B cell (primary cell): ENCODE measurements around the gene C1orf226. TPM values are rescaled to one million over a fixed set of nuclear protein-coding genes. Genes with fewer than 3 reads are reported as not detected.

Source experiments
- ATAC-seq: fragments of 200-7000 bp; cut with Tn5 transposase; one replicate; pipeline ENCODE4 v1.10.0; 2021; ENCODE audit warnings: low read depth, mild to moderate bottlenecking, moderate number of reproducible peaks, moderate library complexity
- CTCF ChIA-PET: fragments of 350-600 bp; sonication (Branson Sonifier 250); formaldehyde crosslinking; loops from one replicate; lab custom pipeline; 2021; ENCODE audit warnings: antibody characterized with exemption, inconsistent platforms; lab: Charles Lee
- POLR2A ChIA-PET: fragments of 350-600 bp; sonication (Branson Sonifier 250); formaldehyde crosslinking; loops from one replicate; lab custom pipeline; 2021; ENCODE audit warnings: antibody characterized with exemption; lab: Charles Lee
- DNase-seq: peaks from one replicate; pipeline ENCODE4 v3.0.0; 2013
- H2AFZ ChIP-seq: 2 replicates; pipeline ENCODE4 v1.6.1; 2012; ENCODE audit warnings: mild to moderate bottlenecking, low read depth, low read length; ENCODE audit not compliant: insufficient read depth, poor library complexity, severe bottlenecking
- H3K27ac ChIP-seq, 2 donors: 1 replicate in 1 of 2; 2 replicates in 1 of 2; pipeline ENCODE4 v1.5.1; 2012 to 2013; ENCODE audit warnings: low read length in 2 of 2, mild to moderate bottlenecking in 2 of 2, moderate library complexity in 1 of 2
- H3K27me3 ChIP-seq, 4 experiments: fragments of 200-600 bp in 1 of 4; sonication (generic) in 1 of 4; replicated peaks in 1 of 4; 1 replicate in 2 of 4; 2 replicates in 2 of 4; pipeline versions ENCODE4 v1.6.1 to v1.7.0; 2013 to 2016; ENCODE audit warnings: low read length in 3 of 4, mild to moderate bottlenecking in 2 of 4, mixed read lengths in 1 of 4, moderate library complexity in 1 of 4; ENCODE audit not compliant: insufficient read depth in 4 of 4, control insufficient read depth in 3 of 4; ENCODE audit errors: control extremely low read depth in 1 of 4
- H3K36me3 ChIP-seq, 2 experiments: replicated peaks in 1 of 2; 1 replicate in 1 of 2; 2 replicates in 1 of 2; pipeline versions ENCODE4 v1.6.1 to v1.7.1; 2013; ENCODE audit warnings: low read length in 1 of 2; ENCODE audit not compliant: insufficient read depth in 2 of 2, control insufficient read depth in 1 of 2; ENCODE audit errors: control extremely low read depth in 1 of 2, extremely low read depth in 1 of 2
- H3K4me1 ChIP-seq, 2 donors: fragments of 200-600 bp in 1 of 2; sonication (generic) in 1 of 2; 1 replicate in 1 of 2; 2 replicates in 1 of 2; pipeline versions ENCODE4 v1.5.1 to v1.6.1; 2013 to 2017; ENCODE audit warnings: low read length in 2 of 2; ENCODE audit not compliant: control insufficient read depth in 2 of 2, insufficient read depth in 2 of 2
- H3K4me2 ChIP-seq: replicated peaks from 2 replicates; pipeline ENCODE3; 2012; ENCODE audit warnings: mild to moderate bottlenecking, low read depth, low read length; ENCODE audit not compliant: poor library complexity, severe bottlenecking
- H3K4me3 ChIP-seq, 5 experiments: fragments of 200-600 bp in 1 of 5; sonication (generic) in 1 of 5; 1 replicate in 3 of 5; 2 replicates in 2 of 5; pipeline versions ENCODE4 v1.5.1 to v1.7.0; 2011 to 2016; ENCODE audit warnings: low read length in 4 of 5, mild to moderate bottlenecking in 4 of 5, low read depth in 2 of 5, control low read depth in 1 of 5, moderate library complexity in 1 of 5; ENCODE audit not compliant: insufficient read depth in 1 of 5; ENCODE audit errors: control extremely low read depth in 1 of 5, extremely low read depth in 1 of 5
- H3K79me2 ChIP-seq: fragments of 200-600 bp; sonication (generic); one replicate; pipeline ENCODE4 v1.6.0; 2016; ENCODE audit warnings: low read length; ENCODE audit not compliant: control insufficient read depth, insufficient read depth
- H3K9ac ChIP-seq: fragments of 200-600 bp; sonication (generic); 2 replicates; pipeline ENCODE4 v1.6.1; 2017; ENCODE audit warnings: mild to moderate bottlenecking, low read length, moderate library complexity
- H3K9me3 ChIP-seq, 3 donors: one replicate each; pipeline versions ENCODE4 v1.6.1 to v1.7.1; 2013; ENCODE audit warnings: low read length in 2 of 3; ENCODE audit not compliant: control insufficient read depth in 2 of 3, insufficient read depth in 1 of 3; ENCODE audit errors: control extremely low read depth in 1 of 3
- H4K20me1 ChIP-seq: 2 replicates; pipeline ENCODE4 v1.6.0; 2012; ENCODE audit warnings: mild to moderate bottlenecking, low read length; ENCODE audit not compliant: insufficient read depth, control insufficient read depth, poor library complexity, severe bottlenecking
- H3K27ac Mint-ChIP-seq: one replicate; pipeline ENCODE4 v1.8.0; 2021; ENCODE audit warnings: mixed read lengths
- H3K27me3 Mint-ChIP-seq: one replicate; pipeline ENCODE4 v1.8.0; 2021; ENCODE audit warnings: mixed read lengths
- H3K4me1 Mint-ChIP-seq: one replicate; pipeline ENCODE4 v1.8.0; 2021; ENCODE audit warnings: mixed read lengths
- H3K4me3 Mint-ChIP-seq: one replicate; pipeline ENCODE4 v1.8.0; 2021; ENCODE audit warnings: mixed read lengths
- H3K9me3 Mint-ChIP-seq: one replicate; pipeline ENCODE4 v1.8.0; 2022; ENCODE audit warnings: mixed read lengths; ENCODE audit not compliant: insufficient read depth
- CTCF ChIP-seq: fragments of 200-600 bp; IDR thresholded peaks from one replicate; pipeline ENCODE4 v1.8.0; 2022; ENCODE audit warnings: antibody characterized with exemption, mild to moderate bottlenecking
- EZH2 ChIP-seq: IDR thresholded peaks from 2 replicates; pipeline ENCODE4 v1.6.1; 2012; ENCODE audit warnings: borderline replicate concordance, low read depth, mild to moderate bottlenecking, moderate library complexity, low read length; ENCODE audit not compliant: insufficient read depth, poor library complexity, severe bottlenecking
- WGBS: methylation state at CpG from one replicate; pipeline ENCODE4 v1.1.5; 2013; ENCODE audit warnings: missing lambda C conversion rate; ENCODE audit not compliant: insufficient coverage; 5-methylcytosine and 5-hydroxymethylcytosine counted together
- intact Hi-C: fragments of 100-400 bp; cut with micrococcal nuclease; formaldehyde crosslinking; loops from one replicate; pipeline ENCODE4 v1.10.0; 2022
- polyA plus RNA-seq: library from polyadenylated mRNA; depleted of rRNA; stranded (reverse); fragments of >200 nt; gene quantifications from 2 replicates; pipeline ENCODE4 v1.2.3, GENCODE V29; 2012
- total RNA-seq, 2 donors: library from RNA; stranded (reverse); fragments of 120-200 nt in 1 of 2; gene quantifications; 1 replicate in 1 of 2; 2 replicates in 1 of 2; pipeline versions ENCODE4 v1.2.3 to v1.2.4, GENCODE V29; 2013 to 2022

The C1orf226 gene
- total and polyA plus RNA-seq, 2 donors (not counting 1 experiment from before 2014, with no cell fraction given) = 0.01 to 0.10 TPM

GRCh38 chr1:162389971-162390370, 8.4 kb downstream of the C1orf226 start:
- H3K27ac ChIP-seq = no peak overlapping the region
- Mint-ChIP-seq H3K4me1 (peaks cover 10% of the 10 kb centered on the region), H3K27ac (no peak overlapping the region), H3K4me3 (no peak overlapping the region), H3K27me3 (peaks cover 21% of the 10 kb centered on the region), H3K9me3 (no peaks in the 10 kb centered on the region)
- H3K4me2 ChIP-seq = no peak overlapping the region
- 97% methylated on average over 5 of the region's 9 CpGs for WGBS
- no peaks in the 10 kb centered on the region for H3K27me3 ChIP-seq
- H3K4me1 ChIP-seq = peaks cover 3 to 5% of the 10 kb centered on the region in 2 donors
- ChIA-PET POLR2A (no interaction called here), CTCF (interaction anchor here (1.3 kb wide), 1 partner anchor 334 kb away, joined by 6 read pairs; no protein-coding TSS in a partner anchor)
- intact Hi-C loops = no loop called here
- no peaks in the 10 kb centered on the region for H4K20me1 ChIP-seq
- ATAC-seq (no peak), DNase-seq (no peak)
- H3K9ac ChIP-seq = no peak overlapping the region
- no peaks in the 10 kb centered on the region for H3K36me3 ChIP-seq
- H3K4me3 ChIP-seq = no peak overlapping the region
- H3K9me3 ChIP-seq = no peaks in the 10 kb centered on the region
- no peak overlapping the region for H2AFZ ChIP-seq
- no peak for TF ChIP-seq EZH2
- TF ChIP-seq CTCF = no peak
- H3K79me2 ChIP-seq = no peaks in the 10 kb centered on the region

- no peak overlapping the region for H3K4me2 ChIP-seq
- ChIA-PET POLR2A (no interaction called here), CTCF (no interaction called here)
- no peaks in the 10 kb centered on the region for H3K36me3 ChIP-seq
- DNase-seq (no peak), ATAC-seq (no peak)
- no peak overlapping the region for H3K9ac ChIP-seq
- H3K79me2 ChIP-seq = no peaks in the 10 kb centered on the region
- peaks cover 3 to 5% of the 10 kb centered on the region in 2 donors for H3K4me1 ChIP-seq
- Mint-ChIP-seq H3K9me3 (no peaks in the 10 kb centered on the region), H3K4me3 (no peak overlapping the region), H3K27me3 (peaks cover 21% of the 10 kb centered on the region), H3K27ac (no peak overlapping the region), H3K4me1 (peaks cover 10% of the 10 kb centered on the region)
- H2AFZ ChIP-seq = no peak overlapping the region
- no peak overlapping the region for H3K4me3 ChIP-seq
- no peaks in the 10 kb centered on the region for H4K20me1 ChIP-seq
- intact Hi-C loops = no loop called here
- no peak for TF ChIP-seq CTCF
- TF ChIP-seq EZH2 = no peak
- H3K27ac ChIP-seq = no peak overlapping the region
- no peaks in the 10 kb centered on the region for H3K27me3 ChIP-seq
- no peaks in the 10 kb centered on the region for H3K9me3 ChIP-seq
- 85% methylated on average over 11 of the region's 15 CpGs for WGBS
Measured at GRCh38 chr1:162390396-162391185, 9.1 kb downstream of the C1orf226 start.
